KBM-7 (cell line): ENCODE data around the gene CPNE8.
A peak's percentile ranks its signal among the peaks of the same experiment; 100 is the strongest.

ENCODE experiments used
- DNase-seq: peaks from one replicate; pipeline ENCODE4 v3.0.0-alpha.2; 2015
- in situ Hi-C: fragments of 300-500 bp; cut with MboI; formaldehyde crosslinking; loops from 2 replicates; pipeline ENCODE4 v1.14.3; 2020; ENCODE audit warnings: low sequenced_read_pairs, low pct_unique_long_range_greater_than_20kb, mixed read lengths

CPNE8 gene

DNA sequence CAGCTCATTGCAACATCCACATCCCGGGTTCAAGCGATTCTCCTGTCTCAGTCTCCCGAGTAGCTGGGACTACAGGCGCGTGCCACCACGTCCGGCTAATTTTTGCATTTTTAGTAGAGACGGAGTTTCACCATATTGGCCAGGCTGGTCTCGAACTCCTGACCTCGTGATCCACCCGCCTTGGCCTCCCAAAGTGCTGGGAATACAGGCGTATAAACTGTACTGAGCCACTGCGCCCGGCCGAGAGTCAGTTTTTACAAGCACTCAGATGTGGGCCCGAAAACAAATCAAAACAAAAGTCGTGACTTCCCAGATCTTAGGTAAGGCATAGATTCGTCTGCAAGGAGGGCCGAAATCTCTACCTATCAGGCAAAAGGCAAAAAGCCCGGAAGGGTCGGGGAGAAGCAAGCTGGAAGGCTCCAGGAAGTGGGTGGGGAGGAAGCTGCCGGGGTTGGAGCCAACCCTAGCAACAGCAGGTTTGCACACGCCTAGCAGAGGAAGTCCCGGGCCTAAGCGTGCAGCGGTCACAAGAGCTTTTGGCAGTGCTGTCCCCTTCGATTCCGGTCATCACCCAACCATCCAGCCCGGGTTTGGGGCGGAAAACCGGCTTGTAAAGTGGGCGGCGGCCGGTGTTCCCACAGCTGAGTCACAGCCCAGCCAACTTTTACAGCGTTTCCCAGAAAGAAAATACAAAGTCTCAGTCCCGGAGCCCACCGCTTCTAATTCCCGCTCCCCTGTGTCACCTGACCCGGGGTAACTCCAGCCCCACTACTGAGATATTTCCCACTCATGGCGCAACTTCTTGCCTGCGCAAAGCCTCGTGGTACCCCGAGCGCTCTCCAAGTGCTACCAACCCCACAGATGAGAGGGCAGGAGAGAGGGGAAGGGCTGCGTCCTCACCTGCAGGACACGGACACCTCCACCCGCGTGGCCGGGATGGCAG is 583 bp downstream of the CPNE8 start:
- DNase-seq = peak; percentile 94

GRCh38 chr12:38903596-38903995 is 1.8 kb downstream of the CPNE8 start:
- in situ Hi-C loops = loop anchor here (25.0 kb wide), 1 partner anchor 566 kb away; no protein-coding TSS in a partner anchor

More for the DNA sequence above, 583 bp downstream of the CPNE8 start:
- in situ Hi-C loops = loop anchor here (25.0 kb wide), 1 partner anchor 568 kb away; no protein-coding TSS in a partner anchor

DNA sequence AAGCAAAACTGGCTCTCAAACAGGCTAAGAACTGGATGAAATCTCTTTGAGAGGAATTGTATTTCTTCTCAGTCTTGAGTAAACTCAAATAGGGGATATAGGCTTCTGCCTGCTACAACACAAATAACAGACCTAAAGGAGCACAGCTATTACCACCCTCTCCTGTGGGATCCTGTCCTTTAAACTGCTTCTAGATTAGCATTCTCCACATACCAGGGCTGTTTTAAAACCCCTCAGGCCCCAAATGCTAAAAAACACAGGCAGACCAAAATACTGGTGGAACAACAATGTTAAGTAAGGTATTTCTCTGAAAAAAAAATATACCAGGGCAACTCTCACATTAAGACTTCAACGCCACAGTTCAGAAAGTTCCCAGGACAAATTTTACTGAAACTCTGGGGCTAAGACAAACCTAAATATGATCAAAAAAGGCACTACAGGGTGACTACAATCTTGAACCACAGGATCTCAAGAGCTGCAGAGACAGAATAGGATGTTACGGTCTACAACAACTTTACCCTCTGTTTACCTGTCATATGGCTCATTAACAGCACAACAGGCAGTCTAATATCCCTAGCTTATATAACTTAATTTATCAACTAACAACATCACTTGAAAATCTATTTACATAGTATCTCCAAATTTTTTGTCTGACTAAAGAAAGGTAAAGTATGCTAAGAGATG is 7.2 kb downstream of the CPNE8 start:
- in situ Hi-C loops = no loop called here
- no peak for DNase-seq

More at GRCh38 chr12:38903596-38903995, 1.8 kb downstream of the CPNE8 start:
- peak; percentile 55 for DNase-seq

DNA sequence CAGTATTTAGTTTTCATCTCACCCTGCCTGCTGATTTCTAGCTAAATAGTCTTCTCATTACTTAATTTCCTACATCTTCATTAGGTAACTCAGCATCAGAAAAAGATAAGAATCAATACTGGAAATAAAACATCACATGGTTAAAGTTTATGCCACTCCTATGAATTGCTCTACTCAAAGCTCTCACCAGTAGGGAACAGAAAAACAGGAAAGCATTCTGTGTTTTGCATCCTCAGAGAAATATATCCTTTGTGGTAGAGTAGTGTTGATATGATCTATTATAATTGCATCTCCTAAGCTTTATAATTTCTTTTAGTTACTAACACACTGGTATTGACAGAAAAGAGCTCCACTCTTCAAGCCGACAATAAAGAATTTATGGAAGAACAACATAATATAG is 9.9 kb downstream of the CPNE8 start:
- in situ Hi-C loops = no loop called here
- DNase-seq = no peak

DNA sequence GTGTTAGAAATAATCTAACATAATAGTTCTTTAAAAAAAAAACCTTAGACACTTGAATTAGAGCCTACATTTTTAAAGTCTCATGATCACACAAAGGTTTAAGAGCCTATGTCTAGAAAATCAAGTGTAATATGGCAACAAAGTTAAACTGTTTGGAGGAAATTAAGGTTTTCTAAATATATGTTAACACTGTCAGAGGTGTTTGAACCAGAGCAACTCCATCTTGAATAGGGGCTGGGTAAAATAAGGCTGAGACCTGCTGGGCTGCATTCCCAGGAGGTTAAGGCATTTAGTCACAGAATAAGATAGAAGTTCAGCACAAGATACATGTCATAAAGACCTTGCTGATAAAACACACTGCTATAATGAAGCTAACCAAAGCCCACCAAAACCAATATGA is 12.4 kb downstream of the CPNE8 start:
- DNase-seq = no peak
- in situ Hi-C loops = no loop called here

DNA sequence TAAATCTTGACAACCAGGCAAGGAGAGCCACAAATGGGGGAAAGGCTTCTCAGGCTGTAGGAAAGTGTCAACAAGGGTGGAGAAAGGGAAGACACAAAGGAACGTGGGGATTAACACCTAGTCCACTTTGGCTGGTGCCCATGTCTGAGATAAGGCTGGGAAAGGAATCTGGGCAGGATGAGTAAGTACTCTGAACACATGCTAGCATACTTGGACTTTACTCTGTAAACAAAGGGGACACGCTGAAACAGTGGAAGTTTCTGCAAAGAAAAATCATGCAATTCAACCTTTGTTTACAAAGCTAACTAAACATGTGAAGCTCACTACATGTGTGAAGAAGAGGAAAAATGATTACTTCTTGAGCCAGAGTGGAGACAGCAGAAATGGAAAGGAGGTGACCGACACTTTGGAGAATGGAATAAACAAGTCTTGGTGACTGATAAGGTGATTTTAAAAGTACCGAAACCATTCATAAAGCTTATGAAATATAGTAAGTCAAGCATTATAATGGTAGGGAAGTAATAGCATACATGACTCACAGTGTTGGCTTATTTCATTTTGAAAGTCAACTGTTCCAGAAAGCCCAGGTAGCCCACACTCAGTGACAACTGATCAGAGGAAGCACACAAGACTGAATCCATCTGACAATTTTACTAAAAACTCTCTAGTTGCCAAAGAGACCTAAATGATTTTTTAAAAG is 13.2 kb downstream of the CPNE8 start:
- no peak for DNase-seq
- in situ Hi-C loops = no loop called here

- in situ Hi-C loops = no loop called here
- DNase-seq = peak; percentile 86
Measured at GRCh38 chr12:38890102-38890855, 15.1 kb downstream of the CPNE8 start.

DNA sequence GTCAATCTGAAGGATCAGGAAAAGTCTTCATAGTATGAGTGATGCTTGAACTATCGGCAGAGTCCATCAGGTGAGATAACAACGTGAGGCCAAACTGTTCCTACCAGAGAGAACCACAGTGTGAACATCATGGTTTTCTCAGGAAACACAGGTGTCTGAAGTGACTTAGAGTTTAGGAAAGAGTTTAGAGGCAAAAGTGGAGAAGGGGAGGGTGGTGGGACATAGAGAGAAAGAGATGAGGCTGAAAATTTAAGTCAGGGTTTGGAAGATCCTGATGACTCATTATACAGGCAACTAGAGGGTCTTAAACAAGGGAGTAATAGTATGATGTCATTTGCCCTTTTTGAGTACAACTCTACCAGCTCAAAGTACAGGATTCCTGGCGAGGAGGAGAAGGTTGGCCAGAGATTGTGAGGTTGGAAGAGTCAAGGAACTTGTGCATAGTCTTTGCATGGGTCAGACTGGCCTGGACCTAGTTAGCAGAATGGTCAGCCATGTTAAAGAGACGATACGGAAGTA is 16.0 kb downstream of the CPNE8 start:
- in situ Hi-C loops = no loop called here
- no peak for DNase-seq

DNA sequence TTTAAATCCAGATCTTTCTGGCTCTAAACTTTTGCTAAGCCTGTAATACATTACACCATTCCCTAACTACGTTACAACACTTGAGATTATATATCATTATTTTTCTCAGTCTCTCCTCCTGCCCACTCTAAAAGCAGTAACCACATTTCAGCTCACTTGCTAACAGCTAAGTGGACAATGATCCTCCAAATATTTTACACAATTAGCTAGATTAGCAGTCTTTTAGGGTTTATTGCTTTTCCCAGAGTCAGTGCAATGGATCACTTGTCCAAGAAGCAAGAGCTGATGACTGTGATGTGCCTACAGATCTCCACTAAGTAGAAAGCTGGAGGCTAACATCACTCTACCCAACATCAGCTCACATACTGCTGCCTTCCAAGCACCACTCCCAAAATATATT is 17.6 kb downstream of the CPNE8 start:
- in situ Hi-C loops = no loop called here
- DNase-seq = no peak

DNA sequence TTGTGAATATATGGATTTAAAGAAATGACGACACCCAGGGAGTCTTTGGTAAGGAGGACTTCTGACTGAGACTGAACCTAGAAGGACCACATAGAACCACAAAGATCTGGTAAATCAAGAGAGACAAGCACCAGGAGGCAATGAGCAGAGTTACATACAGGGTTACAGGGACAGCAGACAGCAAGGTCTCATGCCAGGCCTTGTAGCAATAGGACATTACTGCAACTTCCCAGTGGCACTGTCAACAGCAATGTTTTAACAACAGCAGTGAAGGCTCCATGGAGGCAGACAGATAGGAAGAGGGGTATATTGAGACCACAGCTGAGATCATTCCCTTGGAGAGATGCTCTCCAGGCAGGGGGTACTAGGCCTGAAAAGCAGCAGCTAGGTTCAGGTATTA is 18.5 kb downstream of the CPNE8 start:
- in situ Hi-C loops = no loop called here
- DNase-seq = no peak

DNA sequence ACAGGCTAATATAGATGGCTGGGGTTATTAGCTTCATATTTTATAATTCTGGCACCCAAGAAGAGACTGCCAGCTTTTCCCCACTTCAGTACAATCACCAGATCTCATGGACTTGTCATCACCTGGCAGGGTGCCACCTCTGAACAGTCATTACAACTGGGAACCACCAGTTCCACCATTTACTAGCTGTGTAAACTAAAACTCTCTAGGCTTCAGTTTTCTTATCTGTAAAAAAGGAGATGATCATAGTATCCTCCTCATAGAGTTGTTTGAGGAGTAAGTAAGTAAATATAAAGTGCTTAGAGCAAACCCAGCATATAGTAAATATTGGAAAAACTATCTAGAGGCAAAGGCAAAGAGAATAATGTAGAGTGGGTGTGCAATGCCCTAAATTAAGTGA is 19.3 kb downstream of the CPNE8 start:
- no peak for DNase-seq
- in situ Hi-C loops = no loop called here

- in situ Hi-C loops = no loop called here
Measured at GRCh38 chr12:38884666-38885065, 20.7 kb downstream of the CPNE8 start.

DNA sequence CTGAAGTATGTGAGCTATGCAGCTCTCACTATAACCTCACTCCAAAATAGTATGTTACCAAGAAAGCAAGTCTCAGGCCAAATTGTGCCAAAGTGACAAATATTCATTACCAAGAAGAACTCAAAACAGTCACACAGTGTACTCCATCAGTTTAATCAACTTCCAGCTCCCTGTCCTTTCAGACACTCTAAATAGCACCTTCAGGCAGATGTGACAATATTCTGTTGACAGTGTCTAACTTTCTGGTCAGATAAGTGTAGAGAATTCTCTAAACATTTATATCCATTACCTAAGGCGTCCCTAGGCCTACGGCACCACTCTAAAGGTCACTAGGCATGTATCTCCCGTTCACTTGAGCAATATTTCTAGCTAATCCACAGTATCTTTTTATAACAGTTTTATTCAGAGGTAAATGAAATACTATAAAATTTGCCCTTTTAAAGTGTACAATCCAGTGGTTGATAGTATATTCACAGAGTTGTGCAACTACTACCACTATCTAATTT is 21.7 kb downstream of the CPNE8 start:
- in situ Hi-C loops = no loop called here
- DNase-seq = no peak

More at GRCh38 chr12:38884666-38885065, 20.7 kb downstream of the CPNE8 start:
- DNase-seq = no peak

GRCh38 chr12:38880288-38880687 is 25.1 kb downstream of the CPNE8 start:
- no peak for DNase-seq
- in situ Hi-C loops = no loop called here

DNA sequence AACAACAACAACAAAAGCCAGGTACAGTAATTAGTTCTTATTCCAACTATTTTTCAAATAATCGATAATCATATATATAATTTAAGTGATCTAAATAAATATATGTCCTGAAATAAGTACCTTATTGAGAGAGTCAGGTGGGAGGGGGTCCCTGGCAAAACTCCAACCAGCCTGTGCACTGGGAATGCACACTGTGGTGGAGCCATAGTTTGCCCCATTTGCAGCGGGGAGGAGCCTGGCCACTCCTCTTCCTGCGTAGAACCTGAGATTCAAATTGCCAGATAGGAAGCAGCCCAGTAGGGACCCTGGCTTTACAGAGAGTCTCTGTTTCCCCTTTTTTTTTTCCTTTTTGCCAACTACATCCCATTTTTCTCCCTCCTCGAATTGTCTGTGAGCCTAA is 26.4 kb downstream of the CPNE8 start:
- in situ Hi-C loops = no loop called here
- DNase-seq = no peak

GRCh38 chr12:38878333-38878705 is 27.1 kb downstream of the CPNE8 start:
- no peak for DNase-seq
- in situ Hi-C loops = no loop called here

DNA sequence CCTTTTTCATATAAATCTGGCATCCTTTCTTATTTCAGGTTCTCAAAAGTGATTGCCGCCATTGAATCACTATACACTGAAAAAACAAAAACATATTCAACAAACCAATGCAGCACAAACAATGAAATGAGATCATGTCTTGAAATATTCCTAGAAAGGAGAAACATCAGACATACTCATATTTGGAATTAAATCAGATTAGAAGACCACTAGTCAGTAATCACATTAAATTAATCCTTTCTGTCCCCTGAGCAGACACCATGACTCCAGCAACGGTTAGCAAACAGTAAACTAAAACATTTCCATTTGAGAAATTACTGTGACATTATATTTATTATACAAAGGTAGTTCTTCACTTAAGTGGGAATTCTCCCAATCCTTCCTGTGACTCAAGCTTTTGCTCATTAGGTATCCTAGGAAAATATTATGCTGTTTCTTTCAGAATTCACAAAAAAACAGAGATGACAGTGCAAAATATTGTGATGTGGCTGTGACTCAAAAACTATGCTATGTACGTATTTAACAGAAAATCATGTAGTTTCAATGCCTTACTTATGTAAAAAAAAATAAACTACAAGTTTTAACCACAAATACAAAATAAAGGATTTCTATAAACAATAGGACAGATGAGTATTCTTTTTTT is 29.7 kb downstream of the CPNE8 start:
- in situ Hi-C loops = no loop called here

DNA sequence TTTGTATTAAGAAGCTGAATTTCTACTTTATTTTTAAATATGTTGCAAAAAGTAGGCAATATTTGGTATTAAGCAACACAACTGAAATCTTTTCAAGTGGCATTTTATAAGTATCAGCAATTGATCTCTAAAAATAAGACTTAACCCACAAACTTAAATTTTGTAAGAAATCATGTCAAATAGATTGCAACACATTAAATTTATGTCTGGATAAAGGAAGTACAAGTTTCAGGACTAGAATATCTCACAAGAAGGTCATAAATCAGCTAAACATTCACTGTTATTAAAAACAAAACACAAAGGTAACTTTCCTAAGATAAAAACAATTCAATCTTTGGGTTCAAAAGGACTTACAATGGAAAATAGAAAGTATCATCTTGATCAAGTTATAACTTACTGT is 32.8 kb downstream of the CPNE8 start:
- DNase-seq = no peak
- in situ Hi-C loops = no loop called here

More for the DNA sequence above, 29.7 kb downstream of the CPNE8 start:
- no peak for DNase-seq
